H1 (cell line): ENCODE data around the gene AQP6. TPM values are rescaled to one million over a fixed set of nuclear protein-coding genes. Genes with fewer than 3 reads are reported as not detected.

Source experiments
- CTCF ChIA-PET: fragments of 300-600 bp; sonication (Branson Sonifier 250); formaldehyde crosslinking; loops from one replicate; lab custom pipeline; 2021; ENCODE audit not compliant: partially characterized antibody; lab: Charles Lee
- POLR2A ChIA-PET: fragments of 300-600 bp; sonication (Branson Sonifier 250); formaldehyde crosslinking; loops from one replicate; lab custom pipeline; 2021; ENCODE audit warnings: inconsistent platforms; ENCODE audit not compliant: partially characterized antibody; lab: Charles Lee
- DNase-seq, 2 experiments: peaks; one replicate each; pipeline versions ENCODE4 v3.0.0 to v3.0.0-alpha.2; 2010 to 2022; ENCODE audit warnings: low spot score in 2 of 2, low read depth in 1 of 2, mixed read lengths in 1 of 2
- FAIRE-seq: peaks from 2 replicates; lab custom pipeline; 2011; peaks lifted over from hg19 to GRCh38; lab: Jason Lieb, UNC
- H2AFZ ChIP-seq: 2 replicates; pipeline ENCODE4 v1.8.1; 2012; ENCODE audit warnings: low read length, inconsistent platforms
- H2AK5ac ChIP-seq: 2 replicates; pipeline ENCODE4 v1.6.1; 2013; ENCODE audit warnings: low read depth, low read length
- H2BK120ac ChIP-seq: replicated peaks from 2 replicates; pipeline ENCODE3; 2013; ENCODE audit warnings: low read depth, low read length, inconsistent platforms
- H2BK12ac ChIP-seq: 2 replicates; pipeline ENCODE4 v1.6.1; 2013; ENCODE audit warnings: low read depth, low read length
- H2BK15ac ChIP-seq: 2 replicates; pipeline ENCODE4 v1.6.1; 2013; ENCODE audit warnings: low read length
- H2BK20ac ChIP-seq: 2 replicates; pipeline ENCODE4 v1.6.1; 2013; ENCODE audit warnings: low read length
- H2BK5ac ChIP-seq: 2 replicates; pipeline ENCODE4 v1.6.1; 2013; ENCODE audit warnings: low read depth, low read length
- H3K14ac ChIP-seq: 2 replicates; pipeline ENCODE4 v1.6.1; 2013; ENCODE audit warnings: inconsistent platforms; ENCODE audit not compliant: insufficient read length
- H3K18ac ChIP-seq: 2 replicates; pipeline ENCODE4 v1.6.1; 2013; ENCODE audit warnings: low read length; ENCODE audit errors: extremely low read depth
- H3K23ac ChIP-seq: 2 replicates; pipeline ENCODE4 v1.6.1; 2013; ENCODE audit warnings: inconsistent platforms; ENCODE audit not compliant: insufficient read length
- H3K23me2 ChIP-seq: 2 replicates; pipeline ENCODE4 v1.6.1; 2013; ENCODE audit warnings: low read depth, low read length
- H3K27ac ChIP-seq: 2 replicates; pipeline ENCODE4 v1.6.1; 2011; ENCODE audit warnings: low read depth, low read length, inconsistent platforms
- H3K27me3 ChIP-seq, 4 experiments: replicated peaks in 1 of 4; 1 replicate in 1 of 4; 2 replicates in 3 of 4; pipeline versions ENCODE4 v1.6.1 to v1.8.1; 2011 to 2013; ENCODE audit warnings: low read length in 3 of 4, mild to moderate bottlenecking in 3 of 4, inconsistent platforms in 2 of 4, mixed read lengths in 2 of 4, moderate library complexity in 1 of 4; ENCODE audit not compliant: control insufficient read depth in 3 of 4, insufficient read depth in 3 of 4; ENCODE audit errors: extremely low read depth in 1 of 4
- H3K36me3 ChIP-seq, 4 experiments: 2 replicates each; pipeline versions ENCODE4 v1.6.1 to v1.8.1; 2011 to 2013; ENCODE audit warnings: mild to moderate bottlenecking in 4 of 4, low read length in 3 of 4, moderate library complexity in 2 of 4, control low read depth in 1 of 4, inconsistent platforms in 1 of 4; ENCODE audit not compliant: insufficient read depth in 4 of 4, control insufficient read depth in 2 of 4
- H3K4ac ChIP-seq: replicated peaks from 2 replicates; pipeline ENCODE3; 2013; ENCODE audit warnings: low read length, low read depth, mixed read lengths, inconsistent platforms; ENCODE audit not compliant: insufficient read length
- H3K4me1 ChIP-seq, 4 experiments: replicated peaks in 1 of 4; 1 replicate in 1 of 4; 2 replicates in 3 of 4; pipeline versions ENCODE4 v1.6.1 to v1.8.1; 2011 to 2013; ENCODE audit warnings: low read length in 3 of 4, inconsistent platforms in 2 of 4, mixed read lengths in 1 of 4; ENCODE audit not compliant: insufficient read depth in 4 of 4, control insufficient read depth in 3 of 4
- H3K4me2 ChIP-seq, 2 experiments: 2 replicates each; pipeline versions ENCODE4 v1.6.1 to v1.8.1; 2011 to 2013; ENCODE audit warnings: low read depth in 2 of 2, low read length in 2 of 2, control low read depth in 1 of 2, inconsistent platforms in 1 of 2, mild to moderate bottlenecking in 1 of 2; ENCODE audit not compliant: insufficient read depth in 1 of 2
- H3K4me3 ChIP-seq, 4 experiments: fragments of 200-600, 300-600 bp in 1 of 4; sonication (generic), shearing (Covaris generic), sonication (Bioruptor Twin) in 1 of 4; 2 replicates each; pipeline versions ENCODE4 v1.5.1 to v1.8.1; 2011 to 2016; ENCODE audit warnings: low read length in 4 of 4, low read depth in 3 of 4, control low read depth in 2 of 4, inconsistent platforms in 2 of 4, mild to moderate bottlenecking in 2 of 4, mixed read lengths in 1 of 4, moderate library complexity in 1 of 4; ENCODE audit not compliant: insufficient read depth in 2 of 4; ENCODE audit errors: extremely low read depth in 1 of 4
- H3K56ac ChIP-seq: replicated peaks from 2 replicates; pipeline ENCODE3; 2013; ENCODE audit warnings: low read depth, mild to moderate bottlenecking, mixed read lengths, low read length, inconsistent platforms; ENCODE audit not compliant: insufficient read length
- H3K79me1 ChIP-seq: 2 replicates; pipeline ENCODE4 v1.6.1; 2013; ENCODE audit warnings: low read depth, low read length, control low read depth
- H3K79me2 ChIP-seq, 2 experiments: 2 replicates each; pipeline versions ENCODE4 v1.6.1 to v1.8.1; 2012 to 2013; ENCODE audit warnings: low read length in 2 of 2, mild to moderate bottlenecking in 2 of 2, inconsistent platforms in 1 of 2; ENCODE audit not compliant: insufficient read depth in 2 of 2, control insufficient read depth in 1 of 2
- H3K9ac ChIP-seq, 4 experiments: replicated peaks in 1 of 4; 1 replicate in 1 of 4; 2 replicates in 3 of 4; pipeline versions ENCODE4 v1.6.1 to v1.8.1; 2011 to 2013; ENCODE audit warnings: low read depth in 3 of 4, low read length in 3 of 4, control low read depth in 2 of 4, mild to moderate bottlenecking in 2 of 4, moderate library complexity in 2 of 4, inconsistent platforms in 1 of 4; ENCODE audit errors: extremely low read depth in 1 of 4
- H3K9me3 ChIP-seq, 2 experiments: 2 replicates each; pipeline versions ENCODE4 v1.6.1 to v1.8.1; 2012 to 2013; ENCODE audit warnings: mild to moderate bottlenecking in 2 of 2, moderate library complexity in 2 of 2, control low read depth in 1 of 2, inconsistent platforms in 1 of 2, low read depth in 1 of 2, low read length in 1 of 2, mixed read lengths in 1 of 2; ENCODE audit not compliant: insufficient read depth in 2 of 2
- H4K20me1 ChIP-seq, 2 experiments: replicated peaks in 1 of 2; 2 replicates each; pipeline versions ENCODE3 to v1.8.1; 2011 to 2013; ENCODE audit warnings: inconsistent platforms in 2 of 2, low read length in 2 of 2, mild to moderate bottlenecking in 1 of 2; ENCODE audit not compliant: insufficient read depth in 2 of 2, control insufficient read depth in 1 of 2
- H4K5ac ChIP-seq: 2 replicates; pipeline ENCODE4 v1.6.1; 2013; ENCODE audit warnings: low read length, low read depth, mixed read lengths, inconsistent platforms; ENCODE audit not compliant: insufficient read length
- H4K8ac ChIP-seq: 2 replicates; pipeline ENCODE4 v1.8.0; 2013; ENCODE audit warnings: mild to moderate bottlenecking, moderate library complexity, low read length, inconsistent platforms; ENCODE audit not compliant: insufficient read depth; ENCODE audit errors: extremely low read depth
- H4K91ac ChIP-seq: replicated peaks from 2 replicates; pipeline ENCODE3; 2013; ENCODE audit warnings: low read length, mixed read lengths, inconsistent platforms; ENCODE audit not compliant: insufficient read length
- ASH2L ChIP-seq: fragments of 200-600, 300-600 bp; sonication (generic); IDR thresholded peaks from one replicate; pipeline ENCODE4 v1.7.1; 2017; ENCODE audit warnings: low read length
- BACH1 ChIP-seq: IDR thresholded peaks from 2 replicates; pipeline ENCODE4 v1.6.1; 2012; ENCODE audit warnings: low read length, improper control_type of control experiment
- CBX5 ChIP-seq: fragments of 300-800, 300-1000 bp; sonication (generic); IDR thresholded peaks from 2 replicates; pipeline ENCODE4 v1.7.1; 2016; ENCODE audit warnings: antibody characterized with exemption, low read length, low read depth
- CBX8 ChIP-seq: fragments of 300-800, 300-1000 bp; sonication (generic); IDR thresholded peaks from 2 replicates; pipeline ENCODE4 v1.7.1; 2016; ENCODE audit warnings: low read depth, low read length, borderline replicate concordance
- CHD2 ChIP-seq: IDR thresholded peaks from 2 replicates; pipeline ENCODE4 v1.6.1; 2012; ENCODE audit warnings: low read length, improper control_type of control experiment
- CREB1 ChIP-seq: IDR thresholded peaks from 2 replicates; pipeline ENCODE4 v1.6.1; 2012; ENCODE audit warnings: inconsistent platforms
- CTBP2 ChIP-seq: IDR thresholded peaks from 2 replicates; pipeline ENCODE4 v1.7.0; 2011; ENCODE audit warnings: borderline replicate concordance, mild to moderate bottlenecking, moderate library complexity, mixed read lengths, low read length; ENCODE audit not compliant: insufficient read depth, insufficient read length
- FOSL1 ChIP-seq: IDR thresholded peaks from 2 replicates; pipeline ENCODE4 v1.6.1; 2011; ENCODE audit warnings: mild to moderate bottlenecking, low read depth, low read length, moderate library complexity; ENCODE audit not compliant: insufficient read depth
- PHF8 ChIP-seq: fragments of 200-600 bp; sonication (generic); conservative IDR thresholded peaks from 2 replicates; pipeline ENCODE4 v1.7.1; 2012; ENCODE audit warnings: low read depth, mild to moderate bottlenecking, inconsistent platforms, low read length, moderate library complexity
- SUZ12 ChIP-seq: fragments of 200-600 bp; sonication (generic); IDR thresholded peaks from 2 replicates; pipeline ENCODE4 v1.6.1; 2012; ENCODE audit warnings: mild to moderate bottlenecking, inconsistent platforms, low read length, moderate library complexity, mixed read lengths
- TAF1 ChIP-seq: IDR thresholded peaks from 2 replicates; pipeline ENCODE4 v1.6.1; 2011; ENCODE audit warnings: mild to moderate bottlenecking, low read depth, low read length
- ZNF274 ChIP-seq: IDR thresholded peaks from 2 replicates; pipeline ENCODE4 v1.7.0; 2012; ENCODE audit warnings: low read length, borderline replicate concordance; ENCODE audit errors: extremely low read depth
- WGBS, 2 experiments: shearing (Covaris generic) in 1 of 2; methylation state at CpG; one replicate each; pipeline versions ENCODE4 v1.1.6 to v1.1.7; 2013 to 2015; ENCODE audit warnings: low lambda C conversion rate in 2 of 2, mixed read lengths in 2 of 2, inconsistent platforms in 1 of 2, low coverage in 1 of 2, missing lambda C conversion rate in 1 of 2; ENCODE audit not compliant: insufficient replicate concordance in 2 of 2, insufficient coverage in 1 of 2, insufficient read length in 1 of 2; ENCODE audit errors: extremely low coverage in 1 of 2, missing lambda C conversion rate in 1 of 2; 5-methylcytosine and 5-hydroxymethylcytosine counted together
- polyA plus RNA-seq, 7 experiments: library from polyadenylated mRNA; depleted of rRNA in 3 of 7; stranded (reverse) in 5 of 7; unstranded in 2 of 7; fragments of >200 nt in 5 of 7; fragments of 200-250 nt in 2 of 7; gene quantifications; 1 replicate in 5 of 7; 2 replicates in 1 of 7; 4 replicates in 1 of 7; pipeline versions ENCODE4 v1.2.1 to v1.2.3, GENCODE V29; 2011 to 2013; ENCODE audit warnings: missing spikeins in 2 of 7, mixed read lengths in 2 of 7
- total RNA-seq: library from RNA; stranded (reverse); fragmentation: NEBNext Ultra II Directional; extraction: Animal tissue kit (Norgen Biotek cat#: 25700); gene quantifications from 2 replicates; pipeline ENCODE4 v1.2.1, GENCODE V29; 2021
- TF ChIP-seq, protein P1 (sequence below): IDR thresholded peaks from 2 replicates; pipeline ENCODE4 v1.6.1; 2011; ENCODE audit warnings: low read depth, mild to moderate bottlenecking, low read length; ENCODE audit not compliant: insufficient read depth

Gene AQP6
- total and polyA plus RNA-seq, 2 of the 8 experiments (the other 6 are each of a cell fraction or from before 2014, with no cell fraction given): 0.03 to 0.17 TPM

GRCh38 chr12:49930515-49931288 is 42.0 kb upstream of the AQP6 start:
- Histone ChIP-seq H4K8ac (no peak overlapping the region), H3K23ac (no peak overlapping the region), H2BK20ac (no peak overlapping the region), H3K27ac (no peak overlapping the region), H3K4ac (no peak overlapping the region), H3K79me1 (no peaks in the 10 kb centered on the region), H3K23me2 (no peaks in the 10 kb centered on the region), H4K5ac (no peak overlapping the region), H3K27me3 (no peaks in the 10 kb centered on the region; a peak in 1 of 7 replicates), H3K18ac (no peak overlapping the region), H3K4me2 (no peak overlapping the region), H3K36me3 (no peaks in the 10 kb centered on the region), H4K91ac (no peak overlapping the region), H2AK5ac (no peak overlapping the region), H4K20me1 (no peaks in the 10 kb centered on the region), H2BK15ac (no peak overlapping the region), H2BK5ac (no peak overlapping the region), H2AFZ (no peak overlapping the region), H3K4me1 (no peaks in the 10 kb centered on the region), H3K4me3 (no peak overlapping the region), H3K79me2 (no peaks in the 10 kb centered on the region), H2BK12ac (no peak overlapping the region), H3K9ac (no peak overlapping the region), H3K9me3 (no peaks in the 10 kb centered on the region), H3K14ac (no peak overlapping the region), H2BK120ac (no peak overlapping the region), H3K56ac (no peak overlapping the region)
- ChIA-PET POLR2A (interaction anchor here (0.9 kb wide), 1 partner anchor 12 kb away, joined by 4 read pairs; no protein-coding TSS in a partner anchor), CTCF (interaction anchor here (0.6 to 3.8 kb wide), 5 partner anchors 15 to 713 kb away, joined by 3 to 21 read pairs (median 9); no protein-coding TSS in a partner anchor)
- no peak for FAIRE-seq
- no peak for DNase-seq
- WGBS, 2 experiments: 90% methylated on average over 3 of the region's 3 CpGs; no CpG with 5 or more reads in 1 of the 2 experiments
- TF ChIP-seq TAF1: no peak
- TF ChIP-seq, protein P1, sequence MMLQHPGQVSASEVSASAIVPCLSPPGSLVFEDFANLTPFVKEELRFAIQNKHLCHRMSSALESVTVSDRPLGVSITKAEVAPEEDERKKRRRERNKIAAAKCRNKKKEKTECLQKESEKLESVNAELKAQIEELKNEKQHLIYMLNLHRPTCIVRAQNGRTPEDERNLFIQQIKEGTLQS: no peak
- no peak for TF ChIP-seq ZNF274
- TF ChIP-seq SUZ12: no peak
- no peak for TF ChIP-seq FOSL1
- no peak for TF ChIP-seq CTBP2
- TF ChIP-seq PHF8: no peak
- TF ChIP-seq BACH1: no peak
- no peak for TF ChIP-seq CBX5
- no peak for TF ChIP-seq ASH2L
- no peak for TF ChIP-seq CBX8
- TF ChIP-seq CHD2: no peak
- TF ChIP-seq CREB1: no peak
